ENCODE measurements around the gene GALNT9.

The GALNT9 gene

GRCh38 chr12:132290203-132290540 lies 39.2 kb downstream of the GALNT9 start:
- no peak overlapping the region for H2AFZ ChIP-seq (ENCODE audit: low read depth, low read length)
- no peak overlapping the region for H3K4me2 ChIP-seq (ENCODE audit: low read length)
- H3K79me2 ChIP-seq (ENCODE audit: low read length): no peaks in the 10 kb centered on the region
- H3K4me3 ChIP-seq (ENCODE audit: low read length): no peak overlapping the region
- no peaks in the 10 kb centered on the region for H3K9me3 ChIP-seq (ENCODE audit: insufficient read depth, low read length)
- no peak overlapping the region for H3K27ac ChIP-seq (ENCODE audit: low read length)
- no peaks in the 10 kb centered on the region for H4K20me1 ChIP-seq (ENCODE audit: insufficient read depth, low read length)
- H3K36me3 ChIP-seq (replicated peaks; ENCODE audit: low read depth, low read length): no peaks in the 10 kb centered on the region
- no peaks in the 10 kb centered on the region for H3K27me3 ChIP-seq (ENCODE audit: low read depth, low read length)
- no peak for TF ChIP-seq CTCF (IDR thresholded peaks at IDR 0.05; ENCODE audit: low read depth, low read length)
- H3K9ac ChIP-seq (ENCODE audit: low read length): no peak overlapping the region
- H3K4me1 ChIP-seq (ENCODE audit: low read length): no peaks in the 10 kb centered on the region

- Histone ChIP-seq H3K27ac (ENCODE audit: low read length) (no peak overlapping the region), H3K4me2 (ENCODE audit: low read length) (no peak overlapping the region), H4K20me1 (ENCODE audit: insufficient read depth, low read length) (no peaks in the 10 kb centered on the region), H3K4me1 (ENCODE audit: low read length) (no peaks in the 10 kb centered on the region), H3K79me2 (ENCODE audit: low read length) (no peaks in the 10 kb centered on the region), H3K4me3 (ENCODE audit: low read length) (no peak overlapping the region), H3K9ac (ENCODE audit: low read length) (no peak overlapping the region), H2AFZ (ENCODE audit: low read depth, low read length) (no peak overlapping the region), H3K36me3 (replicated peaks; ENCODE audit: low read depth, low read length) (no peaks in the 10 kb centered on the region), H3K9me3 (ENCODE audit: insufficient read depth, low read length) (no peaks in the 10 kb centered on the region), H3K27me3 (ENCODE audit: low read depth, low read length) (no peaks in the 10 kb centered on the region)
- TF ChIP-seq EZH2phosphoT487 (IDR thresholded peaks at IDR 0.05; ENCODE audit: low read depth): no peak
- no peak for TF ChIP-seq CTCF (IDR thresholded peaks at IDR 0.05; ENCODE audit: low read depth, low read length)
Measured at GRCh38 chr12:132289356-132290202, 39.8 kb downstream of the GALNT9 start.

GRCh38 chr12:132288516-132289215 lies 40.7 kb downstream of the GALNT9 start:
- no peak overlapping the region for H3K4me2 ChIP-seq (ENCODE audit: low read length)
- no peaks in the 10 kb centered on the region for H3K79me2 ChIP-seq (ENCODE audit: low read length)
- H3K9ac ChIP-seq (ENCODE audit: low read length): no peak overlapping the region
- TF ChIP-seq CTCF (IDR thresholded peaks at IDR 0.05; ENCODE audit: low read depth, low read length): no peak
- TF ChIP-seq EZH2phosphoT487 (IDR thresholded peaks at IDR 0.05; ENCODE audit: low read depth): no peak
- H3K27me3 ChIP-seq (ENCODE audit: low read depth, low read length): no peaks in the 10 kb centered on the region
- H3K36me3 ChIP-seq (replicated peaks; ENCODE audit: low read depth, low read length): no peaks in the 10 kb centered on the region
- no peak overlapping the region for H3K27ac ChIP-seq (ENCODE audit: low read length)
- H3K4me1 ChIP-seq (ENCODE audit: low read length): no peaks in the 10 kb centered on the region
- H2AFZ ChIP-seq (ENCODE audit: low read depth, low read length): no peak overlapping the region
- H4K20me1 ChIP-seq (ENCODE audit: insufficient read depth, low read length): no peaks in the 10 kb centered on the region
- no peak overlapping the region for H3K4me3 ChIP-seq (ENCODE audit: low read length)
- H3K9me3 ChIP-seq (ENCODE audit: insufficient read depth, low read length): no peaks in the 10 kb centered on the region

GRCh38 chr12:132287391-132288238 lies 41.8 kb downstream of the GALNT9 start:
- Histone ChIP-seq H3K4me2 (ENCODE audit: low read length) (no peak overlapping the region), H4K20me1 (ENCODE audit: insufficient read depth, low read length) (no peaks in the 10 kb centered on the region), H3K36me3 (replicated peaks; ENCODE audit: low read depth, low read length) (no peaks in the 10 kb centered on the region), H3K4me3 (ENCODE audit: low read length) (no peak overlapping the region), H3K4me1 (ENCODE audit: low read length) (no peaks in the 10 kb centered on the region), H3K9ac (ENCODE audit: low read length) (no peak overlapping the region), H2AFZ (ENCODE audit: low read depth, low read length) (no peak overlapping the region), H3K27me3 (ENCODE audit: low read depth, low read length) (no peaks in the 10 kb centered on the region), H3K9me3 (ENCODE audit: insufficient read depth, low read length) (no peaks in the 10 kb centered on the region), H3K79me2 (ENCODE audit: low read length) (no peaks in the 10 kb centered on the region), H3K27ac (ENCODE audit: low read length) (no peak overlapping the region)
- TF ChIP-seq EZH2phosphoT487 (IDR thresholded peaks at IDR 0.05; ENCODE audit: low read depth) (no peak), CTCF (IDR thresholded peaks at IDR 0.05; ENCODE audit: low read depth, low read length) (no peak)

Measured in OCI-LY3 (cell line).